HUES48 (cell line): Measurements from ENCODE around the gene ANXA3.
A peak's percentile ranks its signal among the peaks of the same experiment; 100 is the strongest.
"Not testable (repeated sequence)": the region's sequence is repeated elsewhere in the genome, so short reads cannot be mapped to it uniquely, and the experiment has no call there.

Source experiments
- H3K27ac ChIP-seq: one replicate; pipeline ENCODE4 v1.7.0; 2013; ENCODE audit warnings: low read depth, low read length, inconsistent platforms
- H3K27me3 ChIP-seq: 2 replicates; pipeline ENCODE4 v1.6.1; 2013; ENCODE audit warnings: mild to moderate bottlenecking, low read length; ENCODE audit not compliant: control insufficient read depth, insufficient read depth
- H3K36me3 ChIP-seq: 2 replicates; pipeline ENCODE4 v1.6.1; 2013; ENCODE audit warnings: low read length; ENCODE audit not compliant: control insufficient read depth, insufficient read depth
- H3K4me1 ChIP-seq: 2 replicates; pipeline ENCODE4 v1.6.1; 2013; ENCODE audit warnings: mild to moderate bottlenecking, low read length; ENCODE audit not compliant: control insufficient read depth, insufficient read depth
- H3K4me3 ChIP-seq: 2 replicates; pipeline ENCODE4 v1.5.1; 2013; ENCODE audit warnings: mild to moderate bottlenecking, low read depth, low read length
- H3K9ac ChIP-seq: 2 replicates; pipeline ENCODE4 v1.6.1; 2013; ENCODE audit warnings: mild to moderate bottlenecking, low read depth, low read length, moderate library complexity
- H3K9me3 ChIP-seq: 2 replicates; pipeline ENCODE4 v1.6.1; 2013; ENCODE audit warnings: low read length; ENCODE audit not compliant: control insufficient read depth, insufficient read depth

Gene ANXA3

GRCh38 chr4:78543424-78544125 lies 8.0 kb upstream of the ANXA3 start:
- Histone ChIP-seq H3K27me3 (no peaks in the 10 kb centered on the region), H3K36me3 (peaks cover 30% of the 10 kb centered on the region), H3K27ac (no peak overlapping the region), H3K4me1 (no peaks in the 10 kb centered on the region), H3K4me3 (no peak overlapping the region), H3K9me3 (no peaks in the 10 kb centered on the region), H3K9ac (no peak overlapping the region)

GRCh38 chr4:78544678-78545077 lies 6.9 kb upstream of the ANXA3 start:
- Histone ChIP-seq H3K9me3 (no peaks in the 10 kb centered on the region), H3K27me3 (peaks cover 3% of the 10 kb centered on the region; the same call in 1 of the 2 replicates), H3K36me3 (peaks cover 21% of the 10 kb centered on the region), H3K4me1 (0 out of 2 replicates have a peak, but pooled peaks cover under 1% of the 10 kb centered on the region), H3K9ac (no peak overlapping the region), H3K27ac (no peak overlapping the region), H3K4me3 (no peak overlapping the region)

GRCh38 chr4:78545275-78546246 lies 6.0 kb upstream of the ANXA3 start:
- H3K4me1 ChIP-seq: peaks cover 8% of the 10 kb centered on the region
- H3K27ac ChIP-seq: no peak overlapping the region
- peaks cover 11% of the 10 kb centered on the region for H3K27me3 ChIP-seq
- H3K9ac ChIP-seq: no peak overlapping the region
- H3K9me3 ChIP-seq: no peaks in the 10 kb centered on the region
- peaks cover 13% of the 10 kb centered on the region for H3K36me3 ChIP-seq
- H3K4me3 ChIP-seq: no peak overlapping the region

DNA sequence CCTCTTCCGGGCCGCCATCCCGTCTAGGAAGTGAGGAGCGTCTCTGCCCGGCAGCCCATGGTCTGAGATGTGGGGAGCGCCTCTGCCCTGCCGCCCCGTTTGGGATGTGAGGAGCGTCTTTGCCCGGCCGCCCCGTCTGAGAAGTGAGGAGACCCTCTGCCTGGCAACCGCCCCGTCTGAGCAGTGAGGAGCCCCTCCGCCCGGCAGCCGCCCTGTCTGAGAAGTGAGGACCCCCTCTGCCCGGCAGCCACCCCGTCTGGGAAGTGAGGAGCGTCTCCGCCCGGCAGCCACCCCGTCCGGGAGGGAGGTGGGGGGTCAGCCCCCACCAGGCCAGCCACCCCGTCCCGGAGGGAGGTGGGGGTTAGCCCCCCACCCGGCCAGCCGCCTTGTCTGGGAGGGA lies 3.7 kb upstream of the ANXA3 start:
- Histone ChIP-seq H3K27me3 (peaks cover 35% of the 10 kb centered on the region), H3K4me1 (peaks cover 21% of the 10 kb centered on the region)
- not testable (repeated sequence) for H3K9ac ChIP-seq, H3K4me3 ChIP-seq, H3K27ac ChIP-seq, H3K9me3 ChIP-seq, H3K36me3 ChIP-seq

DNA sequence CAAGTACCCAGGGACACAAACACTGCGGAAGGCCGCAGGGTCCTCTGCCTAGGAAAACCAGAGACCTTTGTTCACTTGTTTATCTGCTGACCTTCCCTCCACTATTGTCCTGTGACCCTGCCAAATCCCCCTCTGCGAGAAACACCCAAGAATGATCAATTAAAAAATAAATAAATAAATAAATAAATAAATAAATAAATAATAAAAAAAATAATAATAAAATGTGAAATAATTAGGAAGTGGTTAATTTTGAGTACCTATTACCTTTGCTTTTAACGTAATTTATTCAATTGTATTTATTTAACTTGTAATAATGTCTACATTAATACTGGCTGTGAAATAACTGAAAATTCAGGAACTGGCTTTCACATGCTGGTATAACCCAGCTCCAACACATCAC lies 2.7 kb upstream of the ANXA3 start:
- not testable (repeated sequence) for H3K27ac ChIP-seq, H3K36me3 ChIP-seq, H3K9me3 ChIP-seq, H3K9ac ChIP-seq, H3K4me3 ChIP-seq
- Histone ChIP-seq H3K27me3 (peaks cover 40% of the 10 kb centered on the region), H3K4me1 (peaks cover 31% of the 10 kb centered on the region)

DNA sequence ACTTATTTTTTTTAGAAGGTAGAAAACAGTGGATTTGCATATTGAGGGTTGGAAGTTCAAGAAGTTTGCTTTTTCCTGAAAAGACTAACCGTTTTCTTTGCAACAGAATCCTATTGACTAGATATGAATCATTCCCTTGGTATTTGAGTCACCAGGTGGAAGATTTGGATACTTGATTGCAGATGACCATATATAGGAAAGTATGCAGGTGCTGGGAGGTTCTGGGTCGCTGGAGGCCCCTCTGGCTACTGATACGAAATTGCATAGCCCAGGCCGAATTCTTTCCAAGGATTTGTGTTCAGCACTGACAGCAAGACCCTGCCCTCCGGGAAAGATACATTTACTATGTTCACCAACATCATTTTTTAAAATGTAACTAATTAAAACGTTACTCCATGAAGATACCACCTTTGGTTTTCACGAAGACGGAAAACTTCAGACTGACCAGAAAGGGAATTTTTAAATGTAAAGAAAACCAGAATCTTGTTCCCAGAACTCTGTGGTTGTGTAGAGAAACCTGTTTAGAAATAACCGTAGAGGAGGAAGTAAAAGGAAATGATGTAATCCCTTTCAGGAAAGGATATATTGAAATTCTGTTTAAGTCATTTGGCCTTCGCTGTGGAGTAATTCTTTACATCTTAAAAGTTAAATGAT lies 946 bp downstream of the ANXA3 start:
- Histone ChIP-seq H3K27me3 (peaks cover 40% of the 10 kb centered on the region), H3K4me3 (peak overlapping the region; percentile 77), H3K4me1 (peaks cover 37% of the 10 kb centered on the region), H3K9ac (peak overlapping the region; percentile 85), H3K27ac (peak overlapping the region; percentile 95), H3K9me3 (no peaks in the 10 kb centered on the region), H3K36me3 (no peaks in the 10 kb centered on the region)

DNA sequence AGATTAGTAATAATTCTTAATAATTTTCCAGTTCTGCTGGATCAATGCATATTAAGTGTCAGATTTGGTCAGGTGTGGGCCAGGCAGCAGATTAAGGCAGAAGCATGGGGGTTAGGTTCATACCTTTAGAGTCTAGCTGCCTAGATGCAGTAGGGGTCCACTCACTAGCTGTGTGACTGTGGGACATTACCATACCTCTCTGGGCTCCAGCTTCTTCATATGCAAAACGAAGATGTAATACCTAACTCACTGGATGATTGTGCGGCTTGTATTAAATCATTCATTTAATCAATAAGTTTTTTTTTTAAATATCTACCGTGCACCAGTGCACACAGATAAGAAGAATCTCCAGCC lies 1.4 kb downstream of the ANXA3 start:
- peak overlapping the region; percentile 85; the same call in 1 of the 2 replicates for H3K9ac ChIP-seq
- no peaks in the 10 kb centered on the region for H3K9me3 ChIP-seq
- H3K4me1 ChIP-seq: peaks cover 37% of the 10 kb centered on the region
- H3K36me3 ChIP-seq: no peaks in the 10 kb centered on the region
- peak overlapping the region; percentile 77; the same call in 1 of the 2 replicates for H3K4me3 ChIP-seq
- H3K27me3 ChIP-seq: peaks cover 40% of the 10 kb centered on the region
- peak overlapping the region; percentile 95 for H3K27ac ChIP-seq

DNA sequence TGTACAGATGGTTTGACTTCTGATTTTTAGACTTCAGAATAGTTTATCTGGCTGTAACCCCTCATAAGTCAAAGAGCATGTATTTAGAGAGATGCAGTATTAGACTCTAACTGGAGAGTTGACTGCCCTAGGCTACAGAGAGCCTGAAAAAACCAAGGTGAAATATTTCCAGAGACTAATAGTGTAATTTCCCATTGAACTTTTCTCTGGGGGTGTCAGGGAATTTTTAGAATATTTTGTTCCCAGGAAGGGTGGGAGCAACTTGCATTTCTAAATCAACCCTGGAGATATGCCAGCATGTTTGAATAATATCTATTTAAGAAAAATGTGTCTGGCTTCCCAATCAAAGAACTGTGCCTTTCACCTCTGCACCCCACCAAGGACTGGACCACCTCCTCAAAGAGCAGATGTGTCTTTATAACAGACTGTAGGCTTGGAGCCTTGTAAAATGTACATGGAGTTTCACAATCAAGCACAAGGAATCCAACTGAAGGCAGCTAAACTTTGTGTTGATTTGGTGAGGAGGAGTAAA lies 2.0 kb downstream of the ANXA3 start:
- Histone ChIP-seq H3K4me3 (no peak overlapping the region), H3K27ac (peak overlapping the region; percentile 10), H3K9ac (no peak overlapping the region), H3K9me3 (no peaks in the 10 kb centered on the region), H3K36me3 (no peaks in the 10 kb centered on the region), H3K27me3 (peaks cover 40% of the 10 kb centered on the region), H3K4me1 (peaks cover 37% of the 10 kb centered on the region)

GRCh38 chr4:78556665-78557064 lies 5.1 kb downstream of the ANXA3 start:
- no peaks in the 10 kb centered on the region for H3K36me3 ChIP-seq
- H3K4me3 ChIP-seq: no peak overlapping the region
- no peak overlapping the region for H3K9ac ChIP-seq
- peaks cover 17% of the 10 kb centered on the region for H3K27me3 ChIP-seq
- peaks cover 37% of the 10 kb centered on the region for H3K4me1 ChIP-seq
- H3K27ac ChIP-seq: no peak overlapping the region
- H3K9me3 ChIP-seq: no peaks in the 10 kb centered on the region

- H3K9ac ChIP-seq: no peak overlapping the region
- no peak overlapping the region for H3K4me3 ChIP-seq
- no peaks in the 10 kb centered on the region for H3K9me3 ChIP-seq
- no peak overlapping the region for H3K27ac ChIP-seq
- H3K4me1 ChIP-seq: peaks cover 45% of the 10 kb centered on the region
- peaks cover 5% of the 10 kb centered on the region for H3K27me3 ChIP-seq
- no peaks in the 10 kb centered on the region for H3K36me3 ChIP-seq
Measured at GRCh38 chr4:78557841-78558240, 6.3 kb downstream of the ANXA3 start.
